ENCODE results near the gene NQO1.

GRCh38 chr16:69717066-69717465, 9.3 kb downstream of the NQO1 start:
- TF ChIP-seq CTCF (IDR thresholded peaks at IDR 0.05; ENCODE audit: low read depth, low read length, poor library complexity, severe bottlenecking) (no peak), EZH2phosphoT487 (IDR thresholded peaks at IDR 0.05; ENCODE audit: borderline replicate concordance, low read length) (no peak)
